Measurements from ENCODE around the gene PLEKHO1.
"Not testable (repeated sequence)": the region's sequence is repeated elsewhere in the genome, so short reads cannot be mapped to it uniquely, and the experiment has no call there.

The PLEKHO1 gene, protein sequence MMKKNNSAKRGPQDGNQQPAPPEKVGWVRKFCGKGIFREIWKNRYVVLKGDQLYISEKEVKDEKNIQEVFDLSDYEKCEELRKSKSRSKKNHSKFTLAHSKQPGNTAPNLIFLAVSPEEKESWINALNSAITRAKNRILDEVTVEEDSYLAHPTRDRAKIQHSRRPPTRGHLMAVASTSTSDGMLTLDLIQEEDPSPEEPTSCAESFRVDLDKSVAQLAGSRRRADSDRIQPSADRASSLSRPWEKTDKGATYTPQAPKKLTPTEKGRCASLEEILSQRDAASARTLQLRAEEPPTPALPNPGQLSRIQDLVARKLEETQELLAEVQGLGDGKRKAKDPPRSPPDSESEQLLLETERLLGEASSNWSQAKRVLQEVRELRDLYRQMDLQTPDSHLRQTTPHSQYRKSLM

DNA sequence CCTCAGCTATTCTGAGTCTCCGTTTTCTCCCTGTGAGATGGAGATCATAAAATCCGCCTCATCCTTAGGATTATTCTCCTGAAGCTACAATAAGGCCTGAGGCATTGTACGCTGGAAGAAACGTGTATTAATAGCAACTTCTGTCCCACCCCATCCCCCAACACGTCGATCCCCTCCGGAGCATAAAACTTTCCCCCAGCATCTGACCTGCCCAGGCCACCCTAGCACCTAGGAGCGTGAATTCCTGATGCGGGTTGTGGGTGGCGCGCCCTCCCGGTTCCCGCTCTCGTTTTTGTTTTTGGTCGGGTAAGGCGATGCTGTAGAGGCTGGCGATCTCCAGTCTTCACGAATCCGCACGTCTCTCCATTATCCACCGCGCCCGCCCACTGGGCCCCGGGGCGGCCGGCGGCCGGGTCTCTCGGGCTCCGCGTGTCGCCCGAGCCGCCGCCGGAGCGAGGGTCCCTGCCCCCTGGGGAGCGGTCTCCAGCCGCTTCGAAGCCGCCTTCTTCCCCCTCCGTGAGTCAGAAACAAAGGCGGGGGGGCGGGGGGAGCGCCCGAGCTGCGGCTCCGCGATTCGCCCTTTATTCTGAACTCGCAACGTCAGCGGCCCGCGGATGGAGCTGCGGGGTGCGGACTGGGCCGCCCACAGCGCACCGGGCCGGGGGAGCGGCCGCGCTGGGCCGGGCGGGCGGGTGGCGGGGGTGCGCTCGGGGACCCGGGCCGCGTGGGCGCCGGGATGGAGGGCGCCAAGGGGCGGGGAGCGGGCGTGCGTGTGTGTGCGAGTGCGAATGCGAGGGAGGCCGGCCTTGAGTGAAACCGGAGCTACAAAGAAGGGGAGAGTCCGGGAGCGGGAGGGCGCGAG lies at the start of gene PLEKHO1:
TSS of gene PLEKHO1 (plus strand) at position 646 of the 862 bp plus-strand sequence. CDS start 342 bp downstream, outside the sequence.
- DNase-seq (ENCODE audit: low read depth) = no peak

DNA sequence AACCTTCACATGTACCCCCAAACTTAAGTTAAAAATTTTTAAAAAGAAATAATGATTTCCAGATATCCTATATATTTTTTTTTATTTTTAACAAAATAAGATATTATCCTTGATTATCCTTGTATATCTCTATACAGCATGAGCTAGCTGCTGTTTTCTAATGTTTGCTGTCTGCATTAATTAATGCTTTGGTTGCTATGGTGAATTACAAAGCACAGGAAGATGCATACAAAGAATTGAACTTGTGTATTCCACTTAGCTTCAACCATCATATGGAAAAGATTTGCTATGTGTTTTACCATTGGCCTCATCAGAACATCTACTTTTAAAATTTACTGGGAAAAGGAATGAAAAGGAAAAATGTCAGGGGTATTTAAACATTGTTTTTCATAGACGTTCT lies 46.7 kb upstream of the PLEKHO1 start:
- DNase-seq (ENCODE audit: low read depth) = no peak

DNA sequence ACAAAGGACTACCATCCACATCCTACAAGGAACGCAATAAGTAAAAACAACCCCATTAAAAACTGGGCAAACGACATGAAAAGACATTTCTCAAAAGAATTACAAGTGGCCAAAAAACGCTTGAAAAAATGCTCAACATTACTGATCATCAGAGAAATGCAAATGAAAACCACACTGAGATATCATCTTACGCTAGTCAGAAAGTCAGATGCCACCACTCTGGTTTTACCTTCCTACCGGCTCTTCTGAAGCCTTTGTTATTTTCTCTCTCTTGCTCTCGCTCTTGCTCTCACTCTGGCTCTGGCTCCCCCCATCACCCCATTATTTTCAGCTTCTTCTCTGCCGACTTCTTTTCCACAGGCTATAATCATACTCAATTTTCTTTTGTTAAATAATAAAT lies 43.4 kb upstream of the PLEKHO1 start:
- DNase-seq (ENCODE audit: low read depth) = no peak

GRCh38 chr1:150109586-150109985 lies 40.1 kb upstream of the PLEKHO1 start:
- no peak for DNase-seq (ENCODE audit: low read depth)

DNA sequence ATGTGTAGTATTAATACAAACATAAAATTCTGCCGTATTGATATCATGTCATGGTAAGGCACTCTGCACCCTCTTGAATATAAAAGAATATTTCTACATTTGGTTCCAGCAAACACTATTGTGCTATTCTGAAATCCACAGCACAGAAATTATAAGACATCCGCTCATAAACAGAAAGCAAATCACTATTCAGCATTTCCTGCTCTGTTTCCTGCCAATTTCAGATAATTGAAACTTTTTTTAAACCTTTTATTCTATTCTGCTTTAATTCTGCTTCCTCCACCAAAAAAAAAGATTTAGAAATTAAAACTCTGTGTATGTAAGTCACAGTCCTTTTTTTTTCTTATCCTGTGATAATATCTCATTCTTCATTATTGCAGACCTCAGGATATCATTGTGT lies 39.6 kb upstream of the PLEKHO1 start:
- DNase-seq (ENCODE audit: low read depth) = no peak

GRCh38 chr1:150111670-150112069 lies 38.0 kb upstream of the PLEKHO1 start:
- no peak for DNase-seq (ENCODE audit: low read depth)

DNA sequence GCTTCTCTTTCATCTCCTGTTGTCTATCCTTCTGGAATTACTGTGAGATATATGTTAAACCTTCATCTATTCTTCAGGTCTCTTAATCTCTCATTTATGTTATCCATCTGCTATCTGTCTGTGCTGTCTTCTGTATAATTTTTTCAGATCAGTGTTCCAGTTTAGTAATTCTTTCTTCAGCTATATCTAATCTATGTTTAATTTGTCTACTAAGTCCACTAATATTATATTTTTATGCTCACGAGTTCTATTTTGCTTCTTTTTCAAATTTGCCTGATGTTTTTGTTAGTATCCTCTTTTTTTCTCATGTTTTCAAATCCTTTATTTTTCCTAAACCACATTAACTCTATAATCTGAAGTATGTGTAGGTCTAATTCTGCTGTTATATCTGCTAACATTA lies 34.6 kb upstream of the PLEKHO1 start:
- no peak for DNase-seq (ENCODE audit: low read depth)

DNA sequence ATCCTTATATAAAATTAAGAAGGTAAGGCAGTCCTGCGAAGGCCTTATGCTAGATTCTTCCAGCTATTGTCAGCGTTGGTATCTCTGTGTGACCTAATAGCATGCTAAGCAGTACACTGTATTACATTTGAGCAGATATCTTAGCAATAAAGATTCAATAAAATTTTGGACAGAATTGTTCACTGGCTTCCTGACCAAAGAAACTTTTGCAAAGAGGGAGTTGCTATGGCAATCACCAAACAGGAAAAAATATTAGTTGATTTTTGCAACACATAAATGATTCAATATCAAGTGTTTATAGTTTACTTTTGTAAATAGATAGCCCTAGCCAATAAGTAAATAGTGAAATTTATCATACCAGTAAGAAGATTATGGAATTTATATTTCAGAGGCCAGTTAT lies 31.0 kb upstream of the PLEKHO1 start:
- DNase-seq (ENCODE audit: low read depth) = no peak

DNA sequence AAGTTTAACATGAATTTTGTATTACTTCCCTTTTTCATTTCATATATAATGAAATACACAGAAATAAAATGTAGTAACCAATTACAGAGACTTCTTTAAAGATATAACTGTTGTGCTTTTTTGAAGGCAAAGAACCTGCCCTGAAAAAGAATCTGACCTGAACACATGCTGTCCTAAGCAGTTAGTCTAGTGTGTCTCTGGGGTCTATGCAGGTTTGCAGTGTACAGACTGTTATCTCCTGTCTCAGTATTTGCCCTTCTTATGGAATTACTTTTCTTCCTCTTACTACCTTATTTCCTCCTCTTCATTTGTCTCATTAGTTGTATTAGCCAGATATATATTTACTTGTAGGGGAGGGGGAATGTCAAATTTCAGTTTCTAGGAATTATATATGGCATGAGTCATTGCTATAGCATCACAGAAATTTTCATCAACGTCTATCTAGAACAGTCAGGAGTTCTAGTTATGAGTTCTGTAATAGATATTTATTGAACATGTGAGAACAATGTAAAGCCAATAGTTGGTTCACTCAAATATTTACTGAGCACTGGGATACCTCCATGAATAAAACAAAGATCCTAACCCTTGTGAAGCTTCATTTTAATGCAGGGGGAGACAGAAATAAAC lies 28.4 kb upstream of the PLEKHO1 start:
- DNase-seq (ENCODE audit: low read depth) = no peak

DNA sequence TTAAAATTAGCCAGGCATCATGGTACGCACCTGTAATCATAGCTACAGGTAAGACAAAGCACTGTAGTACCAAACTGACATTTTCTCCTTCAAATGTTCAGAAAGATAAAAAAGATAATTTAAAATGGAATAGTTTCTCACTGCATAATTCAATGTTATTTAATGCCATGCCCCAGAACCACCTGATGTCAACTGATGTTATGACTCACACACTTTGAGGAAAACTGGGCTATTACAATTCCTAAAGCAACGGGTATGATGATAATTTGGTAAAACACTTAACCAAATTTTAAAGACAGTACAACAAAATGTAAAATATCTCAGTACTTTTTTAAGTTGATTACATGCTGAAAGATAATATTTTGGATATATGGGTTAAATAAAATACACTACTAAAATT lies 22.9 kb upstream of the PLEKHO1 start:
- no peak for DNase-seq (ENCODE audit: low read depth)

- DNase-seq (ENCODE audit: low read depth) = no peak
Measured at GRCh38 chr1:150127464-150127863, 22.3 kb upstream of the PLEKHO1 start.

DNA sequence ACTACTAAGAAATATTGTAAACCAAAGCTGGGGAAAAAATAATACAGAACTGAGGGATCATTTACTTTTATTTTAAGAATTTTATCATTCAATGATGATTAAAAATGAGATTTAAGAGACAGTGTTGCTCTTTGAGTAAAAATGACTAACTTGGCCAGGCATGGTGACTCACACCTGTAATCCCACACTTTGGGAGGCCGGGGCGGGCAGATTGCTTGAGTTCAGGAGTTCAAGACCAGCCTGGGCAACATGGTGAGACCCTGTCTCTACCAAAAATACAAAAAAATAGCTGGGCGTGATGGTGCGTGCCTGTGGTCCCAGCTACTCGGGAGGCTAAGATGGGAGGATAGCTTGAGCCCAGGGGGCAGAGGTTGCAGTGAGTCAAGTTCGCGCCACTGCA lies 21.8 kb upstream of the PLEKHO1 start:
- DNase-seq (ENCODE audit: low read depth) = no peak

- no peak for DNase-seq (ENCODE audit: low read depth)
Measured at GRCh38 chr1:150132372-150132771, 17.3 kb upstream of the PLEKHO1 start.

DNA sequence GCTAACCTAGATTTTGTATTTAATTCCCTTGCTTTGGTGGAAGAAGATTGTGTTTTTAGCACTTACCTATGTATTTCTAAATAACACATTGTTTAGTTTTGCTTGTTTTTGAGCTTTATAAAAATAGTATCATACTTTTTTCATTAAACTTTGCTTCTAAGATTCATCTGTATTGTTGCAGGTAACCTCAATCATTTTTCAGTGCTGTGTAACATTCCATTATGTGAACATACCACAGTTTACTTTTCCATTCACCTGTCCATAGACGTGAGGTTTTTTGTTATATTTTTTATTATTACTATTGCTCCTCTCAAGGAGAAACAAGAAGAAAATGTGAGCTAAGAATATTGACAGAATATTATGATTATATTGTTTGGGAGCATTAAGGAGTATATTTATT lies 15.2 kb upstream of the PLEKHO1 start:
- DNase-seq (ENCODE audit: low read depth) = no peak

GRCh38 chr1:150135400-150135799 lies 14.3 kb upstream of the PLEKHO1 start:
- not testable (repeated sequence) for DNase-seq (ENCODE audit: low read depth)

GRCh38 chr1:150138044-150138443 lies 11.7 kb upstream of the PLEKHO1 start:
- no peak for DNase-seq (ENCODE audit: low read depth)

DNA sequence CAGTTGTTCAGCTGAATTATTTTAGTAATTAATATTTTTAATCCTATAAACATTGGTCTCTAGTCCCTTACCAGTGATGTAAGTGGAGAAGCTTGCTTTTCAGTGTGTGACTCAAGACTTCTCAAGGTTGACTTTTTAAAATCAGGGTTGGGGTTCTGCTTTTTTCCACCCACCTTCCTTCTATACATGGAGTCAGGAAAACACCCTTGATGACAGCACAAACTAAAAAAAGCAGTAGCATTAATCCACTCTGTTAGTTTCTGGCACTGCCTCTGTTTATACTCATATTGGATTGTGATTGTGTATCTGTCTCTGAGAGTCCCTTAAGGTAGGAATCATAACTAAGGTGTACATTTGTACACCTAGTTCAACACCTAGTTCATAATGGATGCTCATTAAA lies 8.3 kb upstream of the PLEKHO1 start:
- DNase-seq (ENCODE audit: low read depth) = no peak

DNA sequence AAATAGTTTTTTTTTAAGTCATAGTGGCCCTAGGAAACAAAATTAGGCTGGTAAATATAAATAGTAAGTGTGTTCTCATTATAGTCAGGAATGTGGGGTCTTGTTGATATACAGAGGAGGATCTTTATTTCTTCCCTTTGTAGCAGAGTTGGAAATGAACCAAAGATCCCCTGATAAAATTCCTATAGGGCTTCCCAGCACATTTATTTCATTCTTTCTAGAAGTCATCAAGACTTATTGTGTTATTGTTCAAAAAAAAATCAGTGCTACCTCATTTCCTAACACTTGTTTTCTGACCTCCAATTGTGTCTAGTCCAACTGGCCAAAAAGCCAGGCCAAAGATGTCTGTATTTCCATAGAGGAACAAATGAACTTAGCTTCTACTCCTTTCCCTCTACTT lies 7.6 kb upstream of the PLEKHO1 start:
- DNase-seq (ENCODE audit: low read depth) = no peak

DNA sequence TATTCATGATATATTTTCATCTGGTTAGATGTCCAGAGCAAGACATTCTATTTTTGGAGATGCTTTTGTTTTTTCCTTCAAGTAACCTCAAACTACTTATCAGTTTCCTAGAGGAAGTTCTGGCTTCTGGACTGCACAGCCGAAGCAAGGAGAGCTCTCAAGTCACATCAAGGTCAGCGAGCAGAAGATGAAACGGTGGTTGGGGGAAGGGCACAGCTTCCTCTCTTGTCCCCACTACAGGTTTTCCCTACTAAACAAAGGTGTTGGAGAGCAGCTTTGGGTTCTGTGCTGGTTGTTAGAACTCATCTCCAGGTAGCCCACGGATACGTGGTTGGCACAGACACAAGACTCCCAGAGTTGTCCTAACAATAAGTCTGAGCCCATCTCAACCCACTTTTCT lies 5.1 kb upstream of the PLEKHO1 start:
- DNase-seq (ENCODE audit: low read depth) = no peak

GRCh38 chr1:150146016-150146415 lies 3.7 kb upstream of the PLEKHO1 start:
- not testable (repeated sequence) for DNase-seq (ENCODE audit: low read depth)

GRCh38 chr1:150146849-150147542 lies 2.7 kb upstream of the PLEKHO1 start:
- DNase-seq (ENCODE audit: low read depth) = no peak

DNA sequence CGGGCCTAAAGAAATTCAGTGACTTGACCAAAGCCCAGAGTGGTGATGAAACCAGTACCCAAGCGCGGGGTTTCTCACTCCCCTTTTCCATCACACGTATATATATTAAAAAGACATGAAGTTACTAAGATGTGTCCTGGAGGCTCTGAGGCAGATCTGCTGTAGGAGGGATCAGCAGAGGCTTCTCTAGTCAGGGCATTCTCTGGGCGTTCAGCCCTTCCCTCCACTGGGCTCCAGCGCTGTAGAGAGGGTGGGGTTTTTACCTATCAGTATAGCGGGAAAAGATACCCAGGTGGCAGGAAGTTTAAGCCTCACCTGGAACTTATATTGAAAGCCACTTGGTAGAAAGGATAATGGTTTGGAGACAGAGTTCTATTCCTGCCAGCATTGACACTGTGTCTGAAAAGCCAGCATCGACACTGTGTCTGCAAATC lies 862 bp upstream of the PLEKHO1 start:
- DNase-seq (ENCODE audit: low read depth) = no peak

Data from HS-27A (cell line).